Activated CD4-positive, alpha-beta T cell treated with anti-CD3 and anti-CD28 coated beads for 24 hours (primary cell): Measurements from ENCODE around the gene GPR153.

Experiments used
- DNase-seq, 2 donors: peaks; one replicate each; pipeline ENCODE4 v3.0.0-alpha.2; 2020; ENCODE audit warnings: low read depth in 2 of 2

The GPR153 gene

DNA sequence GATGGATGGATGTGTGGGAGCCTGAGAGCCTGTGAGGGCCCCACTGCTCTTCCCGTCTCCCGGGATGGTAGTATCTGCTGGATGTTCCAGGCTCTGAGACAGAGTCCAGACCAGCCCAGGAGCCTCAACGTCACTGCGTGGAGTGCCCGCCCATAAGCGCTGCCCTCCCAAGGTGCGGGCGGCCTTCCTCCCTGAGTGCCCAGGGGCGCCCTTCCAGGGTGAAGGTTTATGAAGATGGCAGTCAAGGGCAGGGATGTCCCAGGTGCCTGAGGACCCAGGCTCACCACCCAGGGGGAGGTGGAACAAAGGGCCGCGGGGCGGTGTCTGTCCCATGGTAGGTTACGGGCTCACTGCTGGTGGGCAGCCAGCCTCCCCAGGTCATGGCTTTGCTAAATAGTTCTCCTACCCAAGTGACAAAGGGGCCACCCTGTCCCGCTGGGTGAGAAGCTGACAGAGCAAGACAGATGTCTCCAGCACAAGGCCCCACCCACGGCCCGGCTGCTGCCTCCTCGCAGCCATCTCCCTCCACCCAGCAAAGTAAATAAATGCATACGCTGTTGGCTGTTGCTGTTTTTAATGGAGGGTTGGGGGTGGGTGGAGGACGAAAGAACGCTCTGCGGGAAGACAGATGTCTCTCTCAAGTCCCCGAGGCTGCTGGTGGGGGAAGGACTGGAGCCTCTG, 9.0 kb upstream of the GPR153 start:
- no peak for DNase-seq

DNA sequence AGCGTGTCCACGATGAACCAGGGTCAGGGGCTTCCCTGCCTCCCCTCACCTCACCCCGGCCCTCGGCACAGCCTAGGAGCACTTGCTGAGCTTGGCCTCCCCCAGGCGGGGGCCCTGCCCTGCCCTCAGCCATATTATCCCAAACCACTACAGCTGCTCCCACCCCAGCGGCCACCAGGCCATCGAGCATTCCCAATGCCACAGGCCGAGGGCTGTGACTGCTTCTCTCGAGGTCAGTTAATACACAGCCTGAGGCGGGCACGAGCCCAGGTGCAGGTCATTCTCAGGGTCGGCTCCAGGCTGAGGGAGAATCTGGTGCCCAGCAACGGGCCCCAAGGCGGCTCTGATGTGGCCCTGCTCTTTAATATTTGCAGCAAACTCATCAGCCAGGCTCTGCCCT, 8.4 kb upstream of the GPR153 start:
- DNase-seq, result no peak

DNA sequence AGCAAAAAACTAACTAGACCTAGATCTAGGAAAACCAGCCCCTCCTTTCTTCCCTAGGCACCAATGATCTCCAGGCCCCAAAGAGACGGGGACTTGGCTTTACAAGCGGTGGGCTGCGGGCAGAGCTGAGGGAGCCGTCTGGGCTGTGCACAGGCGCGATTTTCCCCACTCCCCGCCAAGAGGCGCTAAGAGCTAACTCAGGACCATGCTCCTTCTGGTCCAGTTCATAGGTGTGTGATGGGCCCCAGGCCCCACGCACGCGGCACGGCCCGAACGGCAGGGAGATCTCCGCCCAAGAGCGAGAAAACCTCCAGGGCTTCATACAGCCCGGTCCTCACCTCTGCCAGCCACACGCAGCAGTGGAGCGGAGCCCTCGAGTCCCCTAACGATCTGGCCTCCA, 7.5 kb upstream of the GPR153 start:
- DNase-seq, result no peak

DNA sequence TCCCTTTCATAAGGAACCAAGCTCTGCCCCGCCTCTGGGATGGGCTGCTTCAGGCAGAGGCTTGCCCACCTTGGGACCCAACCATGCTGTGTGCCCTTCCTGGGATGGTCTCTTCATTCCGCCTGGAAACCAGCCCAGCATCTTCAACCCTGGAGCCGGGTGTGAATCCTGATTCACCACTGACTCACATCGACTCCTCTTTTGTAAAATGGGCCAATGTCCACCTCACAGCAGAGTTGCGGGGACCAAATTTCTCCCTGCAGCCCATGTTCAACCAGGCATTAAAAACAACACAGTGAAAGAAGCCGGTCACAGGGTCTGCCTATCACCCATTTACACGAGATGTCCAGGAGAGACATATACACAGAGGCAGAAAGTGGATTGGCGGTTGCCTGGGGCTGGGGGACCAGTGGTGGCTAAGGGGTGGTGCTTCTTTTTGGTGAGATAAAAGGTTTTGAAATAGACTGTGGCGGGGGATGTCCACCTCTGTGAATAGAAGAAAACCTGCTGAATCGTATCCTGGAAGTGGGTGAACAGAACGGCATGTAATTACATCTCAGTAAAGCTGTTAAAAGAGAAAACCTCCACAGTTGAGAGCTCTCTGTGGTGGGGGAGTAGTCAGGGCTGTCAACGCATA, 6.9 kb upstream of the GPR153 start:
- DNase-seq, result no peak

DNA sequence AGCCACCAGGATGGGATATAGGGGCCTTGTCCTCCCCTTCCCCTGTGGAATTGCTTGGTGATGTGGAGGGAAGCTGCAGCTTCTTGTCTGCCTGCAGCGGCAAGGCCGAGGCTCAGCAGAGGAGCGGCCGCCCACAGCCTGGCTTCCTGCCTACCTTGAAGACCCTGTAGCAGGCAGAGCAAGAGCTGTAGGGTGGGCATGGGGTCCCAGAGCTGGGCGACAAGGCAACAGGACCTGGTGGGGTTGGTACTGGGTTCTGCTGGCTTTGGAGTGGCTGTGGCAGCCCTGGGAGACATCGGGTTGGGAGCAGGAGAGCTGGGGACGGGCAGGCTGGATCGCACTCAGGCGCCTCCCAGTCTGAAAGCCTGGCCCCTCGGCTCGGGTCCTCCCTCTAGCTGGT, 5.7 kb upstream of the GPR153 start:
- DNase-seq, result no peak

DNA sequence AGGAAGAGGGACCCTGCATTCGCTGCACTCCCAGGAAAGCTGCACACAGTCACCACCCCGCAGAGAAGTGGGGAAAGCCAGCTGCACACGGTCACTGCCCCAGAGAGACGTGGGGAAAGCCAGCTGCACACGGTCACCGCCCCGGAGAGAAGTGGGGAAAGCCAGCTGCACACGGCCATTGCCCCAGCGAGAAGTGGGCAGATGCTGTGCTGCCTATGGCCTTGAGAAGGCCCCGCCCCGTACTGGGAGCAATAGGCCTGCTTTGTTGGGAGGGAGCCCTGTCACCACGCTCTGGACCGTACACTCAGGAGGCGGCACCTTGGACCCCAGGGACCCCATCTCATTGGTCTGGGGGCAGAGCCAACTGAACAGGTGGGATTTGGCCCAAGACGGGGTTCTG, 4.3 kb upstream of the GPR153 start:
- no peak for DNase-seq

DNA sequence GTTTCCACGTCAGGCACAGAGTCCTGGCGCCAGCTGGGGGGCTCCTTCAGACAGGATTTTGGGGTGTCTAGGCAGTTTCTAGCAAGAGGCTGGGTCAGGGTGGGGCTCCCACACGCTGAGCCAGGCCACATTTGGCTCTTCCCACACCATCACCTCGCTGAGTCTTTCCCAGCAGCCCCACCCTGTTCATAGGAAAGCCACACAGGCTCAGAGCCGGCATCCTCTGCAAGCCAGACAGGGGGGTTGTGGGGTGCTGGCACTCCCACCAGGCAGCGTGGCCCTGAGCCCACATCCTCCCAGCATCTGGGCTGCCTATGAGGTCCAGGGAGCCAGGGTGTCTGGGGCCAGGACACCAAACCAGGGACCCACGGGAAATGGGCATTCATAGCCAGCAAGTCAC, 2.8 kb upstream of the GPR153 start:
- no peak for DNase-seq

DNA sequence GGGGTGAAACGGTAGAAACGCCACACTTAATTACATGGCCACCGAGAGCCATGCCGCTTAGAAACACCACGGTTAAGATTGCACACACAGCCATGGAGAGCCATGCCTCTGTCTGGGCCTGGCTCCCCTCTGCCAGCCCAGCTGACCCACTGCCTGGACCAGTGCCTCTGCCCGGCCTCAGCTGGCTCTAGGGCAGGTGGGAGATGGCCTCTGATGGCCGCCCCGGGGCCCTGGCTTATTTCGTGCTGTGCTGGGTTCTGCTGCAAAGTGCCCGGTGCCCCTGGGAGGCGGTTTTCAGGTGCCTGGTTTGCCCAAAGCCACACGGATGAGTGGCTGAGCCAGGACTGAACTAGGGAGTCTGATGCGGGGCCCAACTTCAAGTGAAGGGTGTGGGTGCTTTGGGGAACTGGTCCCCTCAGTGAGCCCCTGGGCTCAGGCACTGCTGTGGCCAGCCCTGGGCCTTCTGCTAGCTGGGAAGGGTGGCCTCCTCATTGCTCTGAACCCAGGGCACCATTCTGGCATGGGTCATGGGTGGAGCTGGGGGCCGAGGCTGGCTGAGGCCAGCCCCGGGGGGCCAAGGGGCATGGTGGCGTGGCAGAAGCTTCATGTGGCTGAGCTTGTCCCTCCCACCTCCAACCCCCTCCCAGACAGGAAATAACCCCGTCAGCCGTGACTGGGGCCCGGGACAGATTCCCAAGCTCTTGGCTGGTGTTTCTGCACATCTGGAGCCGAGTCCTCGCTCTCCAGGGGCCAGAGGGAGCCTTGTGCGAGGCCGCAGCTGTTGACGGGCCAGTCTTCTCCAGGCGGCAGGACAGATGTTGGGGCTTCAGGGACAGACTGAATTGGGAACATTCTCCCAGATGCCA, 1.9 kb upstream of the GPR153 start:
- DNase-seq, result no peak

DNA sequence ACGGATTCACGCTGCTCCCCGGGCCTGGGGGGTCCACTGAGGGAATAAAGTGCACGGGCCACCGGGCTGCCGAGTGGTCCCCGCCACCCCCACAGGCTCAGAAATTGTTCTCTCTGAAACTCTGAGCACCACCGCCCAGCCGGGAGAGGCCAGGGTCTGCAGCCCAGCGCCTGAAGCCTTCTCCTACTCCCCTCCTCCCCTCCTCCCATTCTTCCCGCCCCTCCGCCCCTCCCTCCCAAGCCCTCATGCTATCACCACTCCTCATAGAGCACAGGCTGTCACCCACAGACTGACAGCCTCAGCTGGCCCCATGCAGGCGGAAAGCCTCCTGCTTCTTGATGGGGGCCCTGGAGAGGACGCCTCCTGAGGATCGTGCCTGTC, 707 bp upstream of the GPR153 start:
- no peak for DNase-seq

DNA sequence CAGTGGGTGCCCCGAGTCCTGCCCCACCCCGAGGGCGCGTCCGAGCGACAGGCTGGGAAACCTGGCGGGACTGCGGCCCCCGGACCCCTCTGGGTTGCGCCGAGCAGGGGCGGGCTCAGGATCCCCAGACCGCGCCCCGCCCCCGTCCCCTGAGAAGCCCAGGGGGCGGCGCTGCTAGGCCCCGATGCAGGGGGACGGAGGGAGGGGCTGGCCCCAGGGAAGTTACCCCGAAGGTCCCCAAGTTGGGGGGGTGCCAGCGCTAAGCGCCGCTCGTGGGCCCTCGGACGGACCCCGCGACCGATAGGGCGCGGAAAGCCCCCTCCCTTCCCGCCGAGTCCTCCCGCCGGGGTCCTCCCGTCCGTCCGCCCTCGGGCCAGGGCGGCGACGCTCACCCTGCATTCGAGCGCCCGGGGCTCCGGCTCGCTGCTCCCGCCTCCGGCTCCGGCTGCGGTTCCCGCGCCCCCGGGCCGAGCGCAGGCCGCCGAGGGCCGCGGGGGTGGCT, 414 bp downstream of the GPR153 start:
- no peak for DNase-seq

DNA sequence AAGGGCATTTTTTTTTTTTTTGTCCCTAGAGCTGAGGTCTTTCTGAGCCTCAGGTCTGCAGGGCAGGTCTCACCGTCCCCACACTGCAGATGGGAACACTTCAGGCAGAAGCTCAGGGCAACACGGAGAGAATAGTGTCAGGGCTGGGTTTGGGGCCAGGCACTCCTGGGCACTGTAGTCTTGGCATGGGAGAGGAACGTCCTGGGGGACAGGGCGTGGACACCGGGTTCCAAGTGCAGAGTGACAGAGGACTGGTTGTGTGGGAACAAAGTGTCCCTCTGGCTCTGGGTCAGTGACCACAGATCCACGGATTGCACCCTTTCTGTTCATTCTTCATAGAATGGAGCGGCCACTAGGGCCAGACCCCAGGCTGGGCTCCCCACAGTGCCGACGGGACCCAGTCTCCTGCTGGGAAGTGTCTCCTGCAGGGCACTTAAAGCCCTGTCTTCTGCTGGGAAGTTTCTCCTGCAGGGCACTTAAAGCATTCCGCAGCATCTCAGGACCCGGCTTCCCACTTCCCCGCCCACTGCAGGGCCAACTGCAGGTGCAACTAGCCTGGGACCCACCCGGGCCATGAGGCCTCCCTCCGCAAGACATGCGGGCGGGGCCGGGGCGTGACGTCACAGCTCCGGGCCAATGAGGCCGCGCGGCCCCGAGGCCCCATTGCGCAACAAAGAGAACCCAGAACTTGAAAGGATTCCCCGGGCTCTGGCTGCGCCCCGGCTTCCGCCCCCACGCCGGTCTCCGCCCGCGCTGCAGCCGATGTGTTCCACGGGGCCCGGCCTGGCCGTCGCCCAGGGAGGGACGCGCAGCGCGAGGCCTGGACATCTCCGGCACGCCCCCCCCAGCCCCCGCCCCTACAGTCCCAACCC, 1.2 kb downstream of the GPR153 start:
- peak; percentile 45 to 68 for DNase-seq

DNA sequence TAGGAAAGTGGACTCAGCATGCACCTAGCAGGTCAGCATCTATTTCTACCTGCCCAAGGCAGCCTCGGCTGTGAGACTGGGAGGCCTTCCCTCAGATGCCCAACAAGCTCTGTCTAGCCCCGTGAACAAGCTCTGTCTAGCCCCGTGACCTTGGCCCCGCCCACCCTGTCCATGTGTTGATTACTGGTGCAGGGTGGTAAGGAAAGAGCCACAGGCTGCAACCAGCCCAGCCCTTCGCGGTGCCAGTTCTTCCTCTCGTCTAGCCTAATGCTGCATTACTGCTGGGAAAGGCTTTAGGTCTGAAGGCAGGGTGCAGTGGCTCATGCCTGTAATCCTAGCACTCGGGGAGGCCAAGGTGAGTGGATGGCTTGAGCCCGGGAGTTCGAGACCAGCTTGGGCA, 2.2 kb downstream of the GPR153 start:
- DNase-seq, result no peak

DNA sequence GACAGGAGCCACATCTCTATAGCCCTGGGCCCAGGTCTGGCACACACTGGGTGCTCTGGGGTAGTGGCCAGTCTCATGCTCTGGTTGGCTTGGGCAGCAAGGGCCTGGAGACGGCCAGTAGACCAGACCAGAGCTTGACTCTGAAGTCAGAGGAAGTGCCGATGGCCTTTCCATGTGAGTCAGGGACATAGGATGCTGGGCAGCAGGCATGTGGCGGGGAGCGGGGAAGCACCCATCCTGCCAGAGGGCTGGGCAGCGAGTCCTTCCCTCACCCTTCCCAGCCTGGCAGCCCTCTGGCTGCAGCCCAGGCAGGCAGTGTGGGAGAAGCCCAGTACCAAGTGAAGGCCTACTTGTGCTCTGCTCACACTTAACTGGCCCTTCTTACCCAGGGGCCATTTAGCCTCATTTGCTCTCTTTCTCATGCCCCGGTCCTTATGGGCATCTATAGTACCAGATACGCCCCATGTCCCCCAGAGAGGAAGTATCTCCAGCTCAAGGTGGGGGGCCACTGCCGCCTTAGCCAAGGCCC, 3.3 kb downstream of the GPR153 start:
- no peak for DNase-seq

DNA sequence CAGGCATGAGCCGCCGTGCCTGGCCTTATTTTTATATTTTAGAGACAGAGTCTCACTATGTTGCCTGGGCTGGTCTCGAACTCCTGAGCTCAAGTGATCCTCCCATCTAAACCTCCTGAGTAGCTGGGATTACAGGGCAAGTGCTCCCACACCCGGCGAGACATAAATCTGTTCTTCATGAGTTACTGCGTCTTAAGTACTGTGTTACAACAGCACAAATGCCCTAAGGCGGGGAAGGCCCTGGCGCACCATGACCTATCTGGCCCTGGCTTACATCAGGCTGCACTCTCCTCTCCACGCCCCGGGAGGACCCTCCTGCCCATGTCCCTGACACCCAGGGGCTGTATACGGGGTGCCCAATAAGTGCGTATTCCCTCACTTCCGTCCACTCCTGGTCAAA, 4.3 kb downstream of the GPR153 start:
- DNase-seq, result no peak

DNA sequence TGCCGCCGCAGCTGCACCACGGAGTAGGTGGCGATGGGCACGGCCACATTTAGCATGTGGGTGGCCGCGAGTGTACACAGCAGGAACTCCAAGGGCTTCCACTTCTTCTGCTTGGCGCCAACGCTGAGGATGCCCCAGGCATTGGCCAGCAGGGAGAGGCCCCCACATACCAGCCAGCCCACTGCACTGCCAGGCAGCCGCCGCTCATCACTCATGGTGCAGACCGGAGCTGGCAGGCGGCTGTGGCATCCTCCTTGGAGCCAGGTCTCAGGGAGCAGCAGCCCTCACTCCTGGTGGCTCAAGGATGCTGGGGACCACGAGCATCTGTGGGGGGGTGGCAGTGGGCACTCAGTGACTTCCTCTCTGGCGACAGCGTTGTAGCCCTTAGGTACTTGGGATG, 6.2 kb downstream of the GPR153 start:
- DNase-seq, result no peak

DNA sequence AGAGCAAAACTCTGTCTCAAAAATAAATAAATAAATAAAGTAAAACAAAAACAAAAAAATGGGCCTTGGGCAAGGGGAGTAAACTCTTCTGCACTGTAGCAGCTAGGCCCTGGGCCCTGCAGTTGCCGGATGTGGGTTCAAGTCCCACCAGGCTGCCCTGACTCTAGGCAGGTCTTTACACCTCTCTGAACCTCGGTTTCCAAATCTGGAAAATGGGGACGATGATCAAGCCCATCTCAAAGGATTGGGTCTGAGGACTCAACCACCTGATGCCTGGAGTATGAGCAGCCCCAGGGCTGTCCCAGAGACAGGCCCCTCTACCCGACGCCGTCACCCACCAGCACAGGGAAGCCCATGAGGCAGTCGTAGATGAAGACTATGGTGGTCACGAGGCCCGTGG, 7.5 kb downstream of the GPR153 start:
- no peak for DNase-seq

DNA sequence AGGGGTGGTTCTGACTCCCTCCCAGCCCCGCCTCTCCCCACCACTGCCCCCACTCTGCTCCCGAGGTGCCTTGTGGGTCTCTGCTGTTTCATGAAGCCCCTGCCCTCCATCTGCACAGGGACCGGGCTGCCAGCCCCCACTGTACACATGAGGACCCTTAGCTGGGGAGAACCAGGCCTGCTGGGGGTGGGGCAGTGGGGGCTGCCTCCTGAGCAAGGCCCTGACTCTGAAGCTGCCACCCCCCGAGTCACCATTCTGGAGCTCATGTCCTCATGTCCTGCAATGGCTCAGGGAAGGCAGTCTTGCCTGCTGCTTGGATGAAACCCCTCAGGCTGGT, 8.6 kb downstream of the GPR153 start:
- DNase-seq, result no peak

DNA sequence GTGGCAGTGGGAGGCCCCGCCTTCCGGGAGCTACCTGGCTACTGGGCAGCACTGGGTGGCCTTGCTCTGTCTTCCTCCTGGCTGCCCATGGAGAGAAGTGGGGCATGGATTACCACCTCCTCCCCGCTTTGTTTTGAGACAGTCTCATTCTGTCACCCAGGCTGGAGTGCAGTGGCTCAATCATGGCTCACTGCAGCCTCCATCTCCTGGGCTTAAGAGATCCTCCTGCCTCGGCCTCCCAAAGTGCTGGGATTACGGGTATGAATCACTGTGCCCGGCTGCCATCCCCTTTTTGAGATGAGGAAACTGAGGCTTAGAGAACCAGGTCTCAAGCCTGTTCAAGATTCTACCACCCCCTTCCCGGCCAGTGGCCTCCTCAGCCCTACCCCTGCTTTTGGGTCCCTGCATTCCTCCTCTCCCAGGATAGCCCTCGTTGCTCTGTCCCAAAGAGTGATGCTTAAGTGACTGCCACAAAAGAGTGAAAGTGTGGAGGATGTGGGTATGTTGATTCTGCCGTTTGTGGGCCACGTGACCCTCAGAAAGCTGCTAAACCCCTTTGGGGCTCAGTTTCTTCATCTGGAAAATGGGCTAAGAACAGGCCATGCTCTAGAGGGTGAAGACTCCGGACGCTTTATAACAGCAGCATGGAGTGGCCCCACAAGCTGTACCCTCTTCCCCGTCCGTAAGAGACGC, 9.1 kb downstream of the GPR153 start:
- DNase-seq, result no peak

DNA sequence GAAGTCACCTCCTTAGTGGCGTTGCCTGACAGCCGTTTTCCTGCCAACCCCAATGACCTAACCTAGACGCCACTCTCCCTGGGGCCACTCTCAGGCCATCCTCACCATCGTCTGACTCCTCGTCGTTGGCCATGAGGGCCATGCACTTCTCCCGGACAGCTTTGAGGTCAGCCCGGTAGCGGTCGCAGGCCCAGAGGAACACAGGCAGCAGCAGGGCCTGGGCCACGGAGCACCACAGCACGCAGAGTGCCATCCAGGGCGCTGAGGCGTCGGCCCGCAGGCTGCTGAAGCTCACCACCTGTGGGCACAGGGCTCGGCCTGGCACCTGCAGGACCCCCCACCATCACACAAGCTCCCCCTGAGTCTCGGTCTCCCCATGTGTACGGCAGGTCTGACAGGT, 9.7 kb downstream of the GPR153 start:
- DNase-seq, result no peak

DNA sequence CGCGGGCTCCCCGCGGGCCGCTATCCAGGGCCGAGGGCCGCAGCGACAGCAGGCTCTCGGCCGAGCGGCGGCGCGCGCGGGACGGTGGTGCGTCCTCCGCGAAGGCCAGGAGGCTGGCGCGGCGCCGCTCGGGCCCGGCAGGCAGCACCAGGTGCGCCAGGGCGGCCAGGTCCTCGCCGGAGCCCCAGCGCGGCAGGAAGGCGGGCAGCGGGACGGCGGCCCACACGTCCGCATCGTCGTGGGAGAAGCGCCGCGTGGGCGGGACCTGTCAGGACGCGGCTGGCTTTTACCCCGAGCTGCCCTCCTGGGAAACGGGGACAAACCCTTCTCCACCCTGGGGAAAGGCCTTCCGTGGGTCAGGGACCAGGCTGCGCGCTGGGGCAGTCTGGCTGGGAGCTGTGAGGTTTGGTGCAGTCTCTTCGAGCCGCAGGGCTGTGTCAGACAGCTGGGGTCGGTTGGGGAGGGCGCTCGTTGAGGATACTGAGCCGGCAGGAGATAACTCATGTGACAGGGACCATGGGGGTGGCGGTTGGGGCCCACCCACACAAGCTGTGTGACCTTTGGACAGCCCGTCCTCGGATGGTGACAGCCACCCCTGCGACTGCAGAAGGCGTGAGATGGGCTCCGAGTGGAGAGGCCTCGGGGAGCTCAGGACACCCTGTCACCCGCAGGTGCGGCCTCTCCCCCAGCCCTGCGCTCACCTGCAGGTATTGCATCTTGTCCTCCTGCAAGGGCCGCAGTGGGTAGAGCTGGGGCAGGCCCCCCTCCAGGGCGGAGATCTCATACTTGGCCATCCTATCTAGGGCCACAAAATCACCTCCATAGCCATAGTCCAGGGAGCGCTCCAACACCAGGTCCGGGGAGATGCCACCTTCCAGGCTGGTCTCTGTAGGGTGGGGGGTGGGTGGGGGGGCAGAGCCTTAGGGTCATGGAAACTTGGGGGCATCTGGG, 10.9 kb downstream of the GPR153 start:
- no peak for DNase-seq
